ENCODE measurements around the gene CMAS. TPM values are rescaled to one million over a fixed set of nuclear protein-coding genes. Genes with fewer than 3 reads are reported as not detected.

CMAS gene
- total RNA-seq, 1 donor, result 9.2 TPM

DNA sequence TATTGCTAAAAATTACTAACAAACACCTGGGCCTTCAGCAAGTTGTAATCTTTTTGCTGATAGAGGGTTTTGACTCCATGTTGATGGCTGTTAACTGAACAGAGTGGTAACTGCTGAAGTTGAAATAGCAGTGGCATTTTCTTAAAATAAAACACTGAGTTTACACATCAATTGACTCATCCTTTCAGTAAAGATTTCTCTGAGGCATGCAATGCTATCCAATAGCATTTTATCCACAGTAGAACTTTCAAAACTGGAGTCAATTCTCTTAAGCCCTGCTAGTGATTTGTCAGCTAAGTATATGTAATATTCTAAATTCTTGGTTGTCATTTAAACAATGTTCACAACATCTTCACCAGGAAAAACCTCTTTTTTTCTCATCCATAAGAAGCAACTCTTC lies 59.5 kb downstream of the CMAS start:
- no peak for DNase-seq (ENCODE audit: low read depth in 2 of 3, low spot score in 2 of 3)

DNA sequence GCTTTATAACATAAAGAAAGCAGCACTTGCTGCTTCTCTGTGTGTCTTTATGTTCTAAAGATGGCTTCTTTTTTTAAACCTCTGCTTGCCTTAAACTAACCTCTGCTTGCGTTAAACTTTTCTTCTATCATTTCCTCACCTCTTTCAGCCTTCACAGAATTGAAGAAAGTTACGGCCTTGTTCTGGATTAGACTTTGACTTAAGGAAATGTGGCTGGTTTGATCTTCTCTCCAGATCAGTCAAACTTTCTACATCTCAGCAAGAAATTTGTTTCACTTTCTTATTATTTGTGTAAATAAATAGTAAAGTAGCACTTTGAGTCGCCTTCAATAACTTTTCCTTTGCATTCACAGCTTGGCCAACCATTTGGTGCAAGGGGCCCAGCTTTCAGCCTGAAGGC lies 64.2 kb downstream of the CMAS start:
- DNase-seq (ENCODE audit: low read depth in 2 of 3, low spot score in 2 of 3), result no peak

Other genes starting within 250 kb of the CMAS start
- gene ABCC9, start 104.8 kb upstream of the CMAS start, total RNA-seq, result under 0.01 TPM